Activated CD8-positive, alpha-beta memory T cell treated with anti-CD3 and anti-CD28 coated beads, Interleukin-2, amount 50 U/mL, for 1 hour (primary cell): ENCODE measurements around the gene IQSEC1.

Experiments
- DNase-seq: peaks from one replicate; pipeline ENCODE4 v3.0.0-alpha.2; 2020; ENCODE audit errors: extremely low read depth

IQSEC1 gene

GRCh38 chr3:12986031-12986430, 87.2 kb downstream of the IQSEC1 start:
- no peak for DNase-seq

DNA sequence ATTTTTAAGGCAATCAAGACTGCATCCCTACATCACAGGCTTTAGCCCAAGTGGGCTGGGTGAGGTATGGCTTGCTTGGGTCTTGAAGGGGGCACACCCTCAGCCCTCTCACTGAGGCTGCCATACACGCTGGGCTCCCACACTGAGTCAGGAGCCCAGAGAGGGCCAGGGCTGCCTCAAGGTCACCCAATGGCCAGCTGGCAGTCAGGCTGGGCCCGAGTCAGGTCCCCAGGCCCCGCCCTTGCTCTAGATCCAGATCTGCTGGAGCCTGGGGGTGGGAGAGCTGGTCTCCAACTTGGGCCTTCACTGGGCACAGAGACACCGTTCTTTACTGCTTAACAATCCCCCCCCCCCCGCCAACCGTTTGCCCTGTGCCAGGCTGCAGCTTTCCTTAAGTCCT, 88.1 kb downstream of the IQSEC1 start:
- DNase-seq, result no peak

DNA sequence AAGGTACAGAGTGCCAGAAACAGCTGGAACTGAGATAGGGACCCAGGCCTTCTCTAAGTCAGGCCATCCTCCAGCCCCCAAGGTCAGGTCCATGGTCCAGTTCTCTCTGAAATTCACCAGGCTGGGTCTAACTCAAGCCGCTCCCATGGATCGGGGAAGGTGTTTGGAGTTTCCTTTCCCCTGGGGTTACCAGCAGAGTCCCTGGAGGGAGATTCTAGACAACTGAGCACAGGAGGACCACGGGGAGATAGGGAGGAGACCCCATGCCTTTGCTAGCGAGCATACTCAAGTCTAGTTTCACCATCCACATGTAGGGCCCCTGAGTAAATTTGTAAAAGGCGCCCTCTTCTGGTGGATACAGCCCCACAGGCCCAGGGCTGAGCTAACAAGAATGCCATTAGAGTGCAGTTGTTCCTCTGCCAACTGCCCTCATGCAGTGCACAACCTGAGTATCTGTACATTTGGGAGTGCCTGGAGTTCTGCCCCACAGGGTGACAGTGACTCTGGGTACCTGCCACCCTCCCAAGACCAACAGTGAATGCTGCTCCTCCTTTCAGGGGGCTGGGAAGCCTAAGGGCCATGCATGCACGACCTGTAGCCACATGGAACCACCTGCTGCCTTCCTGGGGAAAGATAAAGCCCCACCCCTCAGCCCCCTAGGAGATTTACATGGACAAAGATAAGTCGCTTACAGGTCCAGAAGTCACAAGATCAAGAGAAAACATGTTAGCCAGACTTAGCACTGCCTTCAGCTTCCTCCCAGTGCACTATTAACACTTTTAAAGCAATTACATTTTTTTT, 89.0 kb downstream of the IQSEC1 start:
- DNase-seq, result no peak

DNA sequence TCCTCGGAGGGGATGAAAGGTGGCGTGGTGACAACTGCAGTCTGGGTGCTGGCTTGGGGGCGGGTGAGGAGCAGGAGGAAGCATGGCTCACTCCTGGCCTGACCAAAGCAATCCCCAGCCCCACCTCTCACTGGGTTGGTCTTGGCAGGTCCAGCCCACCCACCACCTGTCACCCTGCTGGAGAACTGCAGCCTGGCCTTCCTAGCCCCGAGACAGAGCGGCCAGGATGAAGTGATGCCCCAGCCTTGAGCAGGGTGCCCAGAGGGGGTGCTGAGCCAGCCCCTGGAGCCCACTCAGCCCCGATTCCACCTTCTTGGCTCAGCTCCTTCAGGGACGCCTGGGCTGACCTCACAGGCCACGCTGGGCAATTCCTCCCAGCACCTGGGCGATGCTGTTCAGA, 89.9 kb downstream of the IQSEC1 start:
- DNase-seq, result no peak

DNA sequence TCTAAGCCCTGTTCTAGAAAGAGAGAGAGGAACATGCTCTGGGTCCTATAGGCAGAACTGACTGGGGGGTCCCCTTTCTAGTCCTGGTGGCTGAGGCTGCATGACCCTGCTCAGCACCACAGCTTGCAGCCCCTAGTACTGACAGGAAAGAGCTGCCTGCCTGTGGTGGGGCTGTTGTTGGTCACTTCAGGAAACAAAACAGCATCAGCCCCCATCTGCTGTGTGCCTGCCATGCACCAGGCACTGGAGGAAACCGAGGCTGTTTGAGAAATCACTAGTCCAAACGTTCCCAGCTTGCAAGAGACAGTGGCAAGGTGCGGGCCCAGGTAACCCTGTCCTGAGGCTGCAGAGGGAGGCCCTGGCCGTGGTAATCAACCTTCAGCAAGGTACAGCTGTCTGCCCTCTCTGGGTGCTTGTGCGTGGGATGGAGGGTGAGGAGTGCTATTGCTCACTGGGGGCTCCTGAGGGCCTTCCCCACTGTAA, 90.6 kb downstream of the IQSEC1 start:
- no peak for DNase-seq

DNA sequence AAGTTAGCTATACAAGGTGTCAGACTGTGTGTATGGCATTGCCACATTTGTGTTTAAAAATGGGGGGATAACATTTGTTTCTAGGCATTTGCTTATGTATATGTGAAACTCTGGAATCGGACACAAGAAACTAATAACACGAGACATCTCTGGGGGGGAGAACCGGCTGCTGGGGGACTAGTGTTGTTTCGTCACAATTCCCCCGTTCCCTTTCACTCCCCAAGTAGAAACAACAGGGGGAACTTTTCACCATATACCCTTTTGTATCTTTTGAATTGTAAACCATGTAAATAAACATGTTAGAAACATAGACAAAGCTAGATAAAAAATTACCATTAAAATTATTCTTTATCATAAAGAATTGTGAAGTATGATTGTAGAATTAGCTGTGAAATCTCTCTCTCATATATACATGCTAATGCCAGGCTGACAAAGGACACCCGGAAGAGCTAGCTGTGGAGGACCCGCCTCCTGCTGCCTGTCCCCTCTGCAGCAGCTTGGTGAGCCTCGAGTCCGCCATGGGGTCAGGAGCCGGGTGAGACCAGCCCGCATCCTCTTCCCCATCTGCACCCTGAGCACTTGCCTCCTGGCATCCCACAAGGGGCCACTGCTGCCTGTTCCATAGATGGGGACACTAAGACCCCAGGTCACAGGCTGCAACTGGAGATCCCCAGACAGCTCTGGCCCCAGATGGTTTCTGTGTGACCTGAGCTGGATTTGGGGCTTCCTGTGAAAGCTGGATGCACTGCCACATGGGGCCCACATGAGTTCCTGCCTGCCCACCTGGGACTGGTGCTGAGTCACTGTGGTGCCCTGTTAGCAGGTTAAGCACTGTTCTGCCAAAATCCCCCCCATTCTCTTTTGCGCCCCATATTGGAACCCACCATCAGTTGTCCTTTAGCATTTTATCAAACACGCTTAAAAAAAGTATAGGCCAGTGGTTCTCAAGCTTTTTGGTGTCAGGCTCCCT, 91.6 kb downstream of the IQSEC1 start:
- no peak for DNase-seq

GRCh38 chr3:12980596-12981290, 92.5 kb downstream of the IQSEC1 start:
- no peak for DNase-seq

GRCh38 chr3:12979947-12980487, 93.2 kb downstream of the IQSEC1 start:
- DNase-seq, result no peak

- DNase-seq, result no peak
These were observed 93.9 kb downstream of the IQSEC1 start for GRCh38 chr3:12979151-12979946.

DNA sequence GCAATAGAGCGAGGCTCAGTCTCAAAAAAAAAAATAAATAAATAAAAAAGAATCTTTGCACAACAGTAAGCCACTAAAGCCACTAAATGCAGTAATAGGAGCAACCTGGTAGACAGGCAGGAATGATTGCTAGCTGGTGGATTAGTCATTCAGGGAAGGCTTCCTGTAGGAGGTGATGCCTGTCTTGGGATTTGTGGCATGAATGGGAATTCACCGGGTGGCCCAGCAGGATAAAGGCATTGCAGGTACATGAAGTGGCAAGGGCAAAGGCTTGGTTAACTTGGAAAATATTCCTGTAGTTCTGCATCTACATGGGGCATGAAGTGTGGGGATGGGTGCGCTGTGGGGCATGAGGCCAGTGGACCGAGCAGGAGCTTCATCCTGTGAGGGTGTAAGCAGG, 94.5 kb downstream of the IQSEC1 start:
- DNase-seq, result no peak

GRCh38 chr3:12977117-12977808, 96.0 kb downstream of the IQSEC1 start:
- no peak for DNase-seq

- DNase-seq, result no peak
These were observed 97.3 kb downstream of the IQSEC1 start for GRCh38 chr3:12975748-12976522.

- no peak for DNase-seq
These were observed 98.4 kb downstream of the IQSEC1 start for GRCh38 chr3:12974819-12975218.

DNA sequence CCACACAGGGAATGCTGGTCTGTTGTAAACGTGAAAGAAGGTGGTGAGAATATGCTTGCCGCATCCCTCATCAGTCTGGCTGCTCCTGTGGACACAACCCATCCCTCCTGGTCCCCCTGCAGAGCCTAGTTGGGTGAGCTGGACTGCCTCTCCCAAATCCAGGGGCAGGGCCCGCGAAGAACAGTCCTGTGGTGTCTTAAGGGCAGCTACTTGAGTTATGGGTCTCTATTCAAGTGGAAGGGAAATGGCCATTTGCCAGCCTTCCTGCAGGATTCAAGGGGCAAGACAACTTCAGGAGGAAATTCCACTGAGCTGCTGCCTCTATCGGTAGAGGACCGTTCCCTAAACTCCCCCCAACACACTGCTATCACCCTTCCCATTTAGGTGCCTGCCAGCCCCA, 98.9 kb downstream of the IQSEC1 start:
- no peak for DNase-seq

DNA sequence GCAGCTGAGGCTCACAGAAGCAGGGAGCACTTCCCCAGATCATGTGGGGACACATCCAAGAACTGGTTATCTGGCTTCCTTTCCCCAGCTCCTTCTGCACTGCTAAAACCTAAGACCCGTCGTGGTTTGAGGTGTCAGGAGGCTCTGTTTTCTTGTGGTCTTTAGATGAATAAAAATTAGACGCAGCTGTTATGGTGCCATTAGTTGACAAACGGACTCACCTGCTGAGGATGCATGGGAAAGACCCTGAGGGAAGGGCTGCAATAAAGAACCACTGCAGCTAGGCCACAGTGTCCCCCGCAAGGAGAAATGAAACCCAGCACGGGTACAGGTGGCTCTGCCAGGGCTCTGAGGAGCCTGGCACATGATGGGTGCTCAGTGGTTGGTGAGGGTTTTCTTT, 99.4 kb downstream of the IQSEC1 start:
- no peak for DNase-seq

DNA sequence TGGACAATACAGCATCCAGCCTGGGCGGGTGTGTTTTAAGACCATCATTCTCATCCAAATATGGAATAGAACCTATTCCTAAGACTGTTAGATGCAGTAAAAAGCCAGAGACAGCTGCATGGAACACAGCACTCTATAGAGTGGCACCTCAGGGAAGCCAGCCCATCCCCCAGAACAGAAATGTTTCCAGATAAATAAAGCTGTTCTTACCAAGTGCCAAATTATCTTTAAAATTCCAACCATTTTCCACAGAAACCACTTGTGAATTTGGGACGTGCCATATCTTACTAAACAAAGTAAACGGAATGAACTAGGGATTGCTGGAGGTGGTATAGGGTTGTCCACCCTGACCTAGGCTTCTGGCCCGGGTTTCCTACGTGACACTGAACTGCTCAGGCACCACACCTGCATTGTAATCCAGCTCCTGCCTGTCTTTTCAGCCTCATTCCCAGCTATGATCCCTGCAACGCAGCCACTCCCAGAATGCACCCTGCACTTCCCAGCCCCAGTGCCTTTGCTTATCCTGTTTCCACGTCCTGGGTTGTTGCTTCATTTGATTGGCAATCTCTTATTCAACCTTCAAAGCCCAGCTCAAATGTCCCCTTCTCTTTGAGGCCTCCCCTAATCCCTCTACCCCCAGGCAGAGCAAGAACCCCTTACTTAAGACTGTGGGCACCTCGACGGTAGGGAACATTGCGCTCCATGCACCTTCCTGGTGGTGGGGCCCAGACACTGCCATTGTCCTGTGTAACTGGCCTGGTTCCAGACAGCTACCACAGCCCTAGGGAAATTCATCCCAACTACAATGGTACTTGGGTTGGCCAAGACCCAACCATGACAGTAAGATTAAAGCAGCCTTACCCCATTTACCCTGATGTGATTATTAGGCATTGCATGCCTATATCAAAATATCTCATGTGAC, 100.2 kb downstream of the IQSEC1 start:
- no peak for DNase-seq

DNA sequence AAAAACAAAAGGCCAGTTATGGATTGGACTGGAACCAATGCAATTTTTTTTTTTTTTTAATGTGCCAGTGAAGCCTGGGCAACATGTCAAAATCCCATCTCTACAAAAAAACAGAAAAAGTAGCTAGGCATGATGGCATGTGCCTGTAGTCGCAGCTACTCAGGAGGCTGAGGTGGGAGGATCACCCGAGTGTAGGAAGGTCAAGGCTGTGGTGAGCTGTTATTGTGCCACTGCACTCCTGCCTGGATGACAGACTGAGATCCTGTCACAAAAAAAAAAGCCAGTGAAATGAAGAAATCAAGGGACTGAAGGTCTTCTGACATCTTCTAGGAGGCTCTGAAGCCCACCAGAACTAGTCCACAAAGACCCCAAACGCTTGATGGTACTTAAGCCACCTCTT, 101.2 kb downstream of the IQSEC1 start:
- DNase-seq, result no peak

DNA sequence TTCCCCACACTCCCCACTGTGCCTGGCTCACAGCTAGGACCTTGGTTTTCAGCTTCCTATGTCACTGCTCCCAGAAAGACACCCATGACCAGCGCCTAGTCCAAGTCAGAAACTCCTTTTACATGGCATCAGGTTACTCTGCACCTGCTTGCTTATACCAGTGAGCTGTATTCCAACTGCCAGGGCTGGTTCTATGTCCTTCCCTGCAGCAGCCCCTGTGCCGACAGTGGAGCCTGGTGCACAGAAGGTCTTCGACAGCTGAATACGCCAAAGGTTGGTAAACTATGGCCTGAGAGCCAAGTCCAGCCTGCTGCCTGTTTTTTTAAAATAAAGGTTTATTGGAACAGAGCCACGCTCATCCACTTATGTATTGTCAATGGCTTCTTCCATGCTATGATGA, 102.5 kb downstream of the IQSEC1 start:
- no peak for DNase-seq

DNA sequence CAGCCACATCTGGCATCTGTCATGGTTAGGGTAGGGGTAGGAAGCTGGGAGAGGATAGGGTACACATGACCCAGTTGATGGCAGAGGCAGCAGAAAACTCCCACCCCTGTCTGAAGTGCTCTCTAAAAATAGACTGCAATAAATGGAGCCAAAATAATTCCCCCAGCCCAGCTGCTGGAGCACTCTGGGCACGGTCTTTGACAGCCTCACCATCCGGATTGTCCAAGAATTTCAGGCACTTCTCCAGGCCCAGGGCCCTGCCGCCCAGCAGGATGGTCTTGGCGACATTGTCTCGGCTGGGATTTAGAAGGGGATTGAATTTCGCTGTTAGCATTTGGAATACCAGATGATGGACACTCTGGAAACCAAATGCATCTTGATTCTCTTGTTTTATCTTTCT, 103.7 kb downstream of the IQSEC1 start:
- no peak for DNase-seq
